Measurements from ENCODE around the gene GHITM.

Gene GHITM

DNA sequence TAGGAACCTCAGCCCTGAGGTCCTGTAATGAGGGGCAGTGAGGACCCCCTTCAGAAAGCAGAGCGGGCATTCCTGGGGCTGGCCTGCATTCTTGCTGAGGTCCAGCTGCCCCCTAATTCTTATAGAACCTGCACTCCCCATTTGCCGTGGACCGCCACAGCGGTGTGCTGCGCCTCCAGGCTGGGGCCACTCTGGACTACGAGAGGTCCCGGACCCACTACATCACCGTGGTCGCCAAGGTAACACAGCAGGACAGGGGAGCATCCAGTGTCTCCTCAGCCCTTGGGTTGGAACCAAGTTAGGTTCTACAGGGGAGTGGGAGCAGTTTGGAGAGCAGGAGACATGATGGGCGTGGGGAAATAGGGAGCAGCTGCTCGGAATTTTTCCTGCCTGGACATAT, 62.4 kb downstream of the GHITM start:
- no peak for DNase-seq

DNA sequence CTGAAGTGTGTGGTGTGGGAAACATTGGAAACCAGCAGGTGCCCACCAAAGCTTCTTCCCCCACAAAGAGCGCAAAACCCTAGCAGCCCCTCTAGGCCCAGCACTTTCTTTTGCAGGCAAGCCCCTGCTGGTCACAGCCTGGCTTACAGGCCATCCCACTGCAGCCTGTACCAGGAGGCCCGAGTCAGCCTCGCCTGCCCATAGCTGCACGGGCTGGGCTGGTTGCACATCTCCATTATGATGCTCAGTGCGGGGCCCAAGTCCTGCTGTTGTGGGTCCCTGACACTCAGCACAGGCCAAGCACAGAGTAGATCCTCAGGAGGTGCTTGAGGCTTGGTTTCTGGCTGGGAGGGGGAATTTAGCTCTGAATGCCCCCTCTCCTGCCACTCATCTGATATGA, 63.0 kb downstream of the GHITM start:
- no peak for DNase-seq
